Keratinocyte (primary cell): ENCODE results near the gene DNTTIP2.
"Not testable (repeated sequence)": the region's sequence is repeated elsewhere in the genome, so short reads cannot be mapped to it uniquely, and the experiment has no call there.

Experiments used
- EZH2 ChIP-seq: IDR thresholded peaks from one replicate; pipeline ENCODE4 v1.6.1; 2012; ENCODE audit warnings: inconsistent platforms, mild to moderate bottlenecking, low read length, moderate library complexity
- TF ChIP-seq, protein P1 (sequence below), 3 experiments: IDR thresholded peaks in 1 of 3; conservative IDR thresholded peaks in 1 of 3; optimal IDR thresholded peaks in 1 of 3; 2 replicates in 2 of 3; 3 replicates in 1 of 3; pipeline versions ENCODE3 to v1.5.1; 2011; ENCODE audit warnings: low read length in 3 of 3, mild to moderate bottlenecking in 3 of 3, moderate library complexity in 2 of 3, control low read depth in 1 of 3, inconsistent platforms in 1 of 3; ENCODE audit not compliant: insufficient read depth in 2 of 3; ENCODE audit errors: extremely low read depth in 1 of 3

DNA sequence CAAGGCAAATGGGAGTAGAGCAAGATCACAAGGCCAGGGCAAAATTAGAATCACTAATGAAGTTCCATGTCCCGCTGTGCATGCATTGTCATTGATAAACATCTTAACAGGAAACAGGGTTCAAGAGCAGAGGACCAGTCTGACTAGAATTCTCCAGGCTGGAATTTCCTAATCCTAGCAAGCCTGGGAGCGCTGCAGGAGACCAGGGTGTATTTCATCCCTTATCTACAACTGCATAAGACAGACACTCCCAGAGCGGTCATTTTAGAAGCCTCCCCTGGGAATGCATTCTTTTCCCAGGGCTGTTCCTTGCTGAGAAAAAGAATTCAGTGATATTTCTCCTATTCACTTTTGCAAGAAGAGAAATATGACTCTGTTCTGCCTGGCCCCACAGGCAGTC, 45.7 kb downstream of the DNTTIP2 start:
- TF ChIP-seq, protein P1, sequence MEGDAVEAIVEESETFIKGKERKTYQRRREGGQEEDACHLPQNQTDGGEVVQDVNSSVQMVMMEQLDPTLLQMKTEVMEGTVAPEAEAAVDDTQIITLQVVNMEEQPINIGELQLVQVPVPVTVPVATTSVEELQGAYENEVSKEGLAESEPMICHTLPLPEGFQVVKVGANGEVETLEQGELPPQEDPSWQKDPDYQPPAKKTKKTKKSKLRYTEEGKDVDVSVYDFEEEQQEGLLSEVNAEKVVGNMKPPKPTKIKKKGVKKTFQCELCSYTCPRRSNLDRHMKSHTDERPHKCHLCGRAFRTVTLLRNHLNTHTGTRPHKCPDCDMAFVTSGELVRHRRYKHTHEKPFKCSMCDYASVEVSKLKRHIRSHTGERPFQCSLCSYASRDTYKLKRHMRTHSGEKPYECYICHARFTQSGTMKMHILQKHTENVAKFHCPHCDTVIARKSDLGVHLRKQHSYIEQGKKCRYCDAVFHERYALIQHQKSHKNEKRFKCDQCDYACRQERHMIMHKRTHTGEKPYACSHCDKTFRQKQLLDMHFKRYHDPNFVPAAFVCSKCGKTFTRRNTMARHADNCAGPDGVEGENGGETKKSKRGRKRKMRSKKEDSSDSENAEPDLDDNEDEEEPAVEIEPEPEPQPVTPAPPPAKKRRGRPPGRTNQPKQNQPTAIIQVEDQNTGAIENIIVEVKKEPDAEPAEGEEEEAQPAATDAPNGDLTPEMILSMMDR (optimal IDR thresholded peaks at IDR 0.05 in 1 of 3, IDR thresholded peaks at IDR 0.05 in 1 of 3, conservative IDR thresholded peaks at IDR 0.05 in 1 of 3; ENCODE audit: extremely low read depth in 1 of 3, insufficient read depth in 2 of 3, low read length in 3 of 3): not testable (repeated sequence)
- not testable (repeated sequence) for TF ChIP-seq EZH2
